ENCODE measurements around the gene USP3. TPM values are rescaled to one million over a fixed set of nuclear protein-coding genes. Genes with fewer than 3 reads are reported as not detected.
A peak's percentile ranks its signal among the peaks of the same experiment; 100 is the strongest.

USP3 gene
- total RNA-seq, 1 donor from 2014 or later: 74.5 TPM

DNA sequence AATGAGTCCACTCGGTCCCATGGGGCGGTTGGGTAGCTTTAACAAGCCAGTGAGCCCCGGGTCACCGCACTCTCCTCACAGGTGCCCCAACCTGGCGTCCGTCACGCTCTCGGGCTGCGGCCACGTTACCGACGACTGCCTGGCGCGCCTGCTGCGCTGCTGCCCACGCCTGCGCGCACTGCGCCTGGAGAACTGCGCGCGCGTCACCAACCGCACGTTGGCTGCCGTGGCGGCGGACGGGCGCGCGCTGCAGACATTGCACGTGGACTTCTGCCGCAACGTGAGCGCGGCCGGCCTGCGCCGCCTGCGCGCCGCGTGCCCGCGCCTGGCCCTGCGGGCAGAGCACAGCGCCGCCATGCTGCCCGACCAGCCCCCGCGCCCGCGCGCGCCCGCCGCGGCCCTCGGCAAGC lies 96.2 kb downstream of the USP3 start:
- Histone ChIP-seq H3K9me3 (no peaks in the 10 kb centered on the region), H3K27ac (peak overlapping the region; percentile 84), H3K36me3 (no peaks in the 10 kb centered on the region), H3K4me3 (peak overlapping the region; percentile 83), H3K27me3 (ENCODE audit: low read depth) (no peaks in the 10 kb centered on the region), H3K4me1 (peaks cover 52% of the 10 kb centered on the region)
- DNase-seq: peak; percentile 95
- TF ChIP-seq, protein P1, sequence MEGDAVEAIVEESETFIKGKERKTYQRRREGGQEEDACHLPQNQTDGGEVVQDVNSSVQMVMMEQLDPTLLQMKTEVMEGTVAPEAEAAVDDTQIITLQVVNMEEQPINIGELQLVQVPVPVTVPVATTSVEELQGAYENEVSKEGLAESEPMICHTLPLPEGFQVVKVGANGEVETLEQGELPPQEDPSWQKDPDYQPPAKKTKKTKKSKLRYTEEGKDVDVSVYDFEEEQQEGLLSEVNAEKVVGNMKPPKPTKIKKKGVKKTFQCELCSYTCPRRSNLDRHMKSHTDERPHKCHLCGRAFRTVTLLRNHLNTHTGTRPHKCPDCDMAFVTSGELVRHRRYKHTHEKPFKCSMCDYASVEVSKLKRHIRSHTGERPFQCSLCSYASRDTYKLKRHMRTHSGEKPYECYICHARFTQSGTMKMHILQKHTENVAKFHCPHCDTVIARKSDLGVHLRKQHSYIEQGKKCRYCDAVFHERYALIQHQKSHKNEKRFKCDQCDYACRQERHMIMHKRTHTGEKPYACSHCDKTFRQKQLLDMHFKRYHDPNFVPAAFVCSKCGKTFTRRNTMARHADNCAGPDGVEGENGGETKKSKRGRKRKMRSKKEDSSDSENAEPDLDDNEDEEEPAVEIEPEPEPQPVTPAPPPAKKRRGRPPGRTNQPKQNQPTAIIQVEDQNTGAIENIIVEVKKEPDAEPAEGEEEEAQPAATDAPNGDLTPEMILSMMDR (IDR thresholded peaks at IDR 0.05): no peak
- ATAC-seq: peak; percentile 91 to 95
- intact Hi-C loops (cut with DNase I): no loop called here

DNA sequence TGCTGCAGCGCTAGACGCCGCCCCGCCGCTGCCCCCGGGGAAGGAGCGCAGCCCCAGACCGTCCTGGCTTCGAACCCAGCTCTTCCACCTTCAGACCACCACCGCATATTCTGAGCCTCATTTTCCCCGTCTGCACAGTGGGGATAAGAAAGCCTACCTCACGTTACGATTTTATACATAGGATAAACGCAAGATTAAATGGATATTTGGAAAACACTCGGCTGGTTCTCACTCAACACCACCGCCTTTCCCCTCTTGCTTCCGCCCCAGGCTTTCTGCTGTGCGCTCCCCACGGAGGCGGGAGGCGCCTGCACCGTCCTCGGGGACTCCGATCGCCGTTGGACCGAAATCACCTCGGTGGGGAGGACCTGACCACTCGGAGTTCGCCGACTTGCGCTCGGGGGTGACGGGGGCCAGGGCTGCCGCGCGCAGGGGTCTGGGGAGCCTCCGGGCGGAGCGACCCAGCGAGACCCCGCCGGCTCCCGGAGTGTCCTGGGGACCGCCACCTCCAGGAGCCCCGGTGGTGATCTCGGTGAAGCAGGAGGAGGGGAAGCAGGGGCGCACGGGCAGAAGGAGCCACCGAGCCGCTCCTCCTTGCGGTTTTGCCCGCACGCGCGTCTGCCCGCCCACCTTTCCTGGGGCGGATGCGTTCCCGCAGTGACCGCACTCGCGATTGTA lies 96.8 kb downstream of the USP3 start:
- intact Hi-C loops (cut with DNase I): no loop called here
- no peaks in the 10 kb centered on the region for H3K36me3 ChIP-seq
- no peaks in the 10 kb centered on the region for H3K9me3 ChIP-seq
- peaks cover 52% of the 10 kb centered on the region for H3K4me1 ChIP-seq
- TF ChIP-seq, protein P1 (IDR thresholded peaks at IDR 0.05): no peak
- ATAC-seq: peak; percentile 15 to 29
- peak overlapping the region; percentile 84 for H3K27ac ChIP-seq
- H3K4me3 ChIP-seq: peak overlapping the region; percentile 83
- peak; percentile 65 for DNase-seq
- H3K27me3 ChIP-seq (ENCODE audit: low read depth): no peaks in the 10 kb centered on the region

DNA sequence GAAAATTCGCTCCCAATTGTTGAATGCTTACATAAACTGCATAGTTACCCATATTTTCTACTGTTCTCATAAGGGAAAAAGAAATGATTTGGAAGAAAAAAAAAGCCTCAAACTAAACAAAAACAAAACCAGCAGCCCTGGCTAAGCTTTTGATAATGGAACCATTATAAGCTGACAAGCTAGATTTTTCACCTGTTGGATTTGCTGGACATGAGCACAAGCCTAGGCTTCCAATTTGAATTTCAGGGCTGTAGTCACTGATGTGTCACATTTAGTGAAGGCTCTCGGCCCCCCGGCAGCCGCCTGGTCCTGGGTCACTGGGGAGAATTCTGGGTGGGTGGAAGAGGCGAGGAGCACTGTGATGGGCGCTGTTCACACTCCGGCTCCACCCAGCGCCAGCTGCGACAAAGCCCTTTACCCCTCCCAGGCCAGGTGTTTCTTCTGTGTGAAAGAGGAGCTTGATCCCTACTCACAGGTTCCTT lies 97.4 kb downstream of the USP3 start:
- intact Hi-C loops (cut with DNase I): no loop called here
- Histone ChIP-seq H3K27me3 (ENCODE audit: low read depth) (no peaks in the 10 kb centered on the region), H3K4me1 (peaks cover 52% of the 10 kb centered on the region), H3K9me3 (no peaks in the 10 kb centered on the region), H3K27ac (peak overlapping the region; percentile 84), H3K36me3 (no peaks in the 10 kb centered on the region), H3K4me3 (peak overlapping the region; percentile 83)
- TF ChIP-seq, protein P1 (IDR thresholded peaks at IDR 0.05): no peak
- DNase-seq (no peak), ATAC-seq (no peak)

DNA sequence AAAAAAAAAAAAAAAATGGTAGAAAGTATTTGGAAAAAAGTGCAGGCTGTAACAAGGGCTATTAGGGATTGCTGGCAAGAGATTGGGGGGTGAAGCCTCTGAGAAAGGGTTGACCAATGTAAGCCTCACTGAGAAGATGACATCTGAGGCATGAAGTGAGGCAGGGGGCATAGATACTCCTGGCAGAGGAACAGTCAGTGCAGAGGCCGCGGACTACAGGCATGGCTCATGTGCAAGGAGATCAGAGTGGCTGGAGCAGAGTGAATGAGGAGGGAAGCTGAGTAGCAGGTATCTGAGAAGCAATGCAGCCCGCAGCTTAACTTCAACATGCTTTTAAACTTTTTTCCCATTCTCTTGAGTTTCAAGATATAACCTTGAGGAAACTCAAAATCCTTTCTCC lies 98.2 kb downstream of the USP3 start:
- DNase-seq (no peak), ATAC-seq (no peak)
- H3K27ac ChIP-seq: no peak overlapping the region
- intact Hi-C loops (cut with DNase I): no loop called here
- TF ChIP-seq, protein P1 (IDR thresholded peaks at IDR 0.05): no peak
- H3K4me3 ChIP-seq: no peak overlapping the region
- peaks cover 5% of the 10 kb centered on the region for H3K36me3 ChIP-seq
- H3K27me3 ChIP-seq (ENCODE audit: low read depth): no peaks in the 10 kb centered on the region
- H3K9me3 ChIP-seq: no peaks in the 10 kb centered on the region
- peaks cover 46% of the 10 kb centered on the region for H3K4me1 ChIP-seq

DNA sequence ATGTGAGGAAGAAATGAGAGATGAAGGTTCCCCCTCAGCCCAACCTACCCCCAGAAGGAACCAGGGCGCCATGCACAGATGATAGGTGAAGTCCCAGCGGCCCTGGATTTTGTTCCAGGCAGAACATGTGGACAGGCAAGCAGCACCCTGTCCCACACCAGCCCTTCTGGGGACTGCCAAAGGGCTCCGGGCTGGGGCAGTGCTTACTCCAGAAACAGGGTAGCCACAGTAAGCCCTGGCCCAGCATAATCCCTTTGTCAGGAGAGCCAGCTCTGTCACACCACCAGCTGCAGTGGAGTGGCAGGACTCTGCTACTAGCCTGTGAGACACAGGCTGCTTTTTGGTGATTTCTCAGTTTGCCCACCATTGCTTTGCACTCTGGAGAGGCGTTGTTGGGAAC lies 99.1 kb downstream of the USP3 start:
- H3K4me3 ChIP-seq: no peak overlapping the region
- H3K4me1 ChIP-seq: peaks cover 44% of the 10 kb centered on the region
- H3K9me3 ChIP-seq: no peaks in the 10 kb centered on the region
- TF ChIP-seq, protein P1 (IDR thresholded peaks at IDR 0.05): no peak
- H3K27ac ChIP-seq: no peak overlapping the region
- H3K27me3 ChIP-seq (ENCODE audit: low read depth): no peaks in the 10 kb centered on the region
- H3K36me3 ChIP-seq: peaks cover 14% of the 10 kb centered on the region
- intact Hi-C loops (cut with DNase I): no loop called here
- DNase-seq (no peak), ATAC-seq (no peak)

Data from lower lobe of right lung (tissue), 2 donors.